GM18868 (cell line): ENCODE results near the gene KRT15.

Experiments used
- ATAC-seq: cut with Tn5 transposase; IDR thresholded peaks from one replicate; pipeline ENCODE4 v1.9.1; 2021; ENCODE audit warnings: mild to moderate bottlenecking, moderate library complexity; ENCODE audit not compliant: unreplicated experiment

Gene KRT15

DNA sequence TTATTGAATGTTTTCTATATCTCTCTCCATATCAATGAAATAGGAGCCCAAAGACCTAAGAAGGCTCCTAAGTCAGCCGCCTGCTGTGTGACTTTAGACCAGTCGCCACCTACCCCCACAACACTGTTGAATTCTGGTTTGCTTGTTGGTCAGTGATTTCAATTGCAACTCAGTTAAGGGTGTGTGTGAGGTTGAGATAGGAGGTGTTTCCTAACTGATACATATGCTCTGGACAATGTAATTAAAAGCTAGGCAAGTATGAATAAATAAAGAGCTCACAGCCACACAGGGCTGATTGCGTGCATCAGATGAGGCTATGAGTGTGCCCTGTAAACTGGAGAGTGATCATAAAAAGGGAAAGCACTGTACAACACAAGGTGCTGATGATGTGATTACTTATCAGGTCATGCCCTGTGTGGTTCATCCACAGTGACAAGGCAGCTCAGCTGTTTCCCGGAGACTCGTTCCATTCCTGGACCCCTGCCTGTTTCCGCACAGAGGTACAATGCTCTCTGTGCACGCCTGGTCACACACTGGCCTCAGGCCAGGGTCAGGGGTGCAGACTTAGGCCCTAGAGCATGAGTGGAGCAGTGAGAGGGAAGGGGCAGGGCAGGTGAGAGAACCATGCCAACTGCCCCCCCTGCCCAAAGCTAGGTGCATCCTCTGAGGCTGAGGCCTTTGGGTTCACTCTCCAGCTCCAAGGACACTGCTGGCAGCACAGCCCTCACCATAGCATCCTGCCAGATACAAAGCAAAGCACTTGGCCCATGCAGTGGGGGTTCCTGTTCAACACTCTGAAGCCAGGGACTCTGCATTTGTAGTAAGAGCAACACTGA lies 34.5 kb downstream of the KRT15 start:
- no peak for ATAC-seq

DNA sequence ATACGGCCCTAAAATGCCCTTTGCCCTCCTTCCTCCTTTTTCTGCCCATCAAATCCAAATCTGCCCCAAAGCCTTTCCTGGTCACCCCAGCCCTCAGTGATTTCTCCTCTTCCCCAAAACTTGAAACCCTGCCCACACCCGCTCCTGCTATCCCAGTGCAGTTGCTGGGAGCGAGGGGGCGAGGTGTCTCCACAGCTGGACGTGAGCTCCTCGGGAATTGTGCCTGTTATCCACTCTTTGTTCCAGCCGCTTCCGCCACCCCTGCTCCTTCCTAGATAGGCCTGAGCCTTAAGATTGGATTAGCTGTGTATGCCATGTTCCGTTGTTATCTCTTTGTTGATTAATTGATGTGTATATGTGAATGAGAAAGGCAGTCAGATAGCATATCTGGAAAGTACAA lies 35.2 kb downstream of the KRT15 start:
- ATAC-seq, result no peak

DNA sequence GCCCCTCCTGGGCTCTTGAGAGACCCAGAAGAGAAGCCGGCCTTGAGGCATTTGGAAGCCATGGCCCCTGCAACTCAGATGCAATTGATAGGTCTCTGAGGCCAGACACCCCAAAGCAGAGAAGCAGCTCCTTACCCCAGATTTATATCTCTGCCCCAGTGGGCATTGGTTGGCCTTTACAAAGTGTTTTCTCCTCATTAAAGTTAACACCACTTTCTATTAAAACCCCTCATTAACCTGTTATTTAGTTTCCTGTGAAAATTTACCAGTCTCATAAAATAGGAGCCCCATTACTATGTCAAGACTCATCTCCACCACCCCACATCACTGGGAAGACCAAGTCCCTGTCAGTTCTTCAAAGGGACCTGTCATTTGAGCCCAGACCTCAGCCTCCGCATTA lies 37.7 kb downstream of the KRT15 start, which contains the start of gene KRT35:
TSS of gene KRT35 (minus strand) at position 116 of the 400 bp plus-strand sequence. CDS start at position 62, 54 bp downstream.
- no peak for ATAC-seq

DNA sequence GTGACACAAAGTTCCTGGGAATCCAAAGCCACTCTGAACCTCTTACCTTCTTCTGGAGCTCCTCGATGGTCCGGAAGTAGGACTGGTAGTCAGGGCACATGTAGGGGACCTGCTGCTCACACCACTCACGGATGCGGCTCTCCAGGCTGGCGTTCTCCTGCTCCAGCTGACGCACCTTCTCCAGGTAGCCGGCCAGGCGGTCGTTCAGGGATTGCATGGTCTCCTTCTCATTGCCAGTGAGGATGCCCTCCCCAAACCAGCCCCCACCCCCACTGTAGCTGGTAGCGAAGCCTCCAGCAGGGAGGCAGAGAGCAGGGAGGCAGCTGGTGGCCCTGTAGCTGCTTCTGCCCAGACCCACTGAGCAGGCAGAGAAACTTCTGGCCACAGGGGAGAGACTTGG lies 38.1 kb downstream of the KRT15 start:
- no peak for ATAC-seq

DNA sequence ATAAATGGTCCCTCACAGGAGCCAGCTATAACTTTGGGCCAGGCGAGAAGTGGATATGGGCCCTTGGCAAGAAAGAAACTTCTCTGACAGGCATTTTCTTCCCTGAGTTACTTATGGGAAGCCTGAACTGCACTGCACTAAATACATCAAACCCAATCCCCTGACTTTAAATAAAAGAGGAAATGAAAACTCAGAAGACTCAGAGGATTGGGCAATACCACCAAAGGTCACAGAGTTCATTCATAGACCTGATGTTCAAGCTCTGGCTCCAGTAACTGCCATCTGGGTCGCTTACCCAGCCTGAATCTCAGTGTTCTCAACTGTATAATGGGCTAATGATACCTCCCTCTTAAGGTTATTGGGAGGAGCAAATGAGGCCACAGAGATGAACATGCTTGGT lies 38.6 kb downstream of the KRT15 start:
- no peak for ATAC-seq

DNA sequence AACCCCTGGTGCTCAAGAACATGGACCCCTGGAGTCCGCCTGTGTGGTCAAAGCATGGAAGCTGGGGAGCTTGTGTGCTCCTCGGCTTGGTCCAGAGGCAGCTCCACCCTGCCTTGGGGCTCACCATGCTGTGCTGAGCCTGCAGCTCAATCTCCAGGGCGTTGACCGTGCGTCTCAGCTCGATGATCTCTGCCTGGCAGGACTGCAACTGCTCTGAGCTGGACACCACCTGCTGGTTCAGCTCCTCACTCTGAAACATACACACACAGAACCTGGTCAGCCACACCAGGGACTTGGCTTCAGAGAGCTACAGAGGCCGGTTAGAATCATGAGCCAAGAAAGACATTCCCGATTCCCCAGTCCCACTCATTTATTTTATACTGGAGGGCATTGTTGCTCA lies 40.5 kb downstream of the KRT15 start:
- no peak for ATAC-seq

DNA sequence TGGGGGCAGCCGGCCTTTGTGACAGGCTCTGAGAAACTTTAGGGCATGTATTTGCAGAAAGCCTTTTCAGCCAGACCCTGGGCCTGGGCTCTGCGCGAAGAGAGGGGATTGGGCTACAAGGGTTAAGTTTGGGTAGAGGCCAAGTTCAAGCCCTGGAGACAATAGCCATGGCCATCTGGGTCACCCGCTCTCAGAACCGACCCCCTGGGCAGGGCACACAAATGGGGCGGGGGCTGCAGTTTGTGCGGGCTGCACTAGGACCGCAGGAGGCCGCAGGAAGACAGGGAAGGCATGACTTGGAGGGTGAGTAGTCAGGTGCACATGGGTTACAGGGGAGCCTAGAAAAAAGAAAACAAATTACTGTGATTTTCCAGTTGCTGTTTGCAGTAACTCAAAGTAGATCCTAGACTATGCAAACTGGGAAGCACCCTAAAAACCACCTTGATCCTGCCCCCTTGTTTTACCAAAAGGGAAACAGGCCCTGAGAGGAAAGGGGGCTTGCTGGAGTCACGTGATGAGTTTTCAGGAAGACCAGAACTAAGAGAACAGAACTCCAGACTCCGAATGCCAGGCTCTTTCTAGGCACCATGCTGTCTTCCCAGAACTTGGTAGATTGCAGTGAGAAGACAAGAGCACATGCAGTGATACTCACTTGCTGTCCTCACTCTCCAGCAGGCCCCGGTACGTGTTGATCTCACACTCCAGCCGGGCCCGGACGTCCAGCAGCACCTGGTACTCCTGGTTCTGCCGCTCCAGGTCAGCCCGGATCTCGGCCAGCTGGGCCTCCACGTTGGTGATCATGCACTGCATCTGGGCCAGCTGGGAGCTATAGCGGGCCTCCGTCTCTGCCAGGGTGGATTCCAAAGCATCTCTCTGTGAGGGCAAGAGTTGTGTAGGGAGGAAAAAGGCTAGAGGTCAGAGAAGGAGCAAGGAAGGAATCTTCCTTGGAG lies 41.5 kb downstream of the KRT15 start:
- ATAC-seq, result no peak

DNA sequence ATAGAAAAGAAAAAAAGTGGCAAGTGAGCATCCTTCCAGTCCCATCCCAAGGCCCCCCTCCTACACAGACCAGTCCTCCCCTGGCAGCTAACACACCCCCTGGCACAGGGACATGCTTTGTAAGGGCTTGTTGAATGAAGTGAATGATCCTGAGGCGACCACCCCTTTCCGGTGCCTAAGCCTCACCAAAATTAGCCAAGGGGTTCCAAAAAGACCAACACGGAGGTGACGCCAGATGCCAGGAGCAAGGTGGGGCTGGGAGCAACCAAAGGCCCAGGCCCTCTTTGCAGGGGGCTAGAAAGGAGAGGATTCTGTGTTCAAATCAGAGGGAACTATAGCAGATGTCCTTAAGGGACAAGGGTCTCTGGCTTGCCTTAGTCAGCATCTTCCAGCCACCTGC lies 43.3 kb downstream of the KRT15 start:
- no peak for ATAC-seq

DNA sequence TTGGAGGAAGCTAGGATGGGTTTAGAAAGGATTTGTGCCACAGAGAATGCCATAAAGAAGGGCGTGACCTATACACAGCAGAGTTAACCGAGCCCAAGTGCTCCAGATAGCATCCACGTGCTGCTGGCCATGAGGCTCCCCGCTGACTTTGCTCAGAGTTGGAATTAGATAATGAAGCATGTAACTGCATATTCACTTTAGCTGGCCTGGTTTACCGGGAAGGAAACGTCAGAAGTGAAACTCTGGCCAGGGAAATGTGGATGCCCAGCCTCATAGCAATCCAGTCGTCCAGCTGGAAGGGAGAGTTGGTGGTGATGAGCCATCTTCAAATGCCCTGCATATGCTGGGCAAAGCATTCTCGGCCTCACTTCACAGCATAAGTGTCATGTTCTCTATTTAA lies 43.8 kb downstream of the KRT15 start:
- ATAC-seq, result no peak

DNA sequence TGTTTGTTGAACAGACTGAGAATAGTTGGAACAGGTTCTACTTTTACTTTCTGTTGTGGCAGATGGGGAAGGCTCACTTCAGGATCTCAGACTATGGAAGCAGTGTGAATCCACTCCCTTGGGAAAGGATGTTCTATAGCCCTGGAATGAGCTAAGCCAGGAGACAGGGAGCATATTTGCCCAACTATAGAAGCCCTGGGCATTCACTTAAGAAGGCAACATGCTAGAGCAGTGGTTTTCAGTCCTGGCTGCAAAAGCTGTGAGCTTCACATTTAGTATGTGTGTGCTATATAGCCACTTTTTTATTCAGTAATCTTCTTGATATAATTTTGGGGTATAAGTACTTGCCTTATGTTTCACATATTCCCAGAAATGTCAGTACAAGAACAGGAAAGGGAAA lies 50.3 kb downstream of the KRT15 start:
- no peak for ATAC-seq

DNA sequence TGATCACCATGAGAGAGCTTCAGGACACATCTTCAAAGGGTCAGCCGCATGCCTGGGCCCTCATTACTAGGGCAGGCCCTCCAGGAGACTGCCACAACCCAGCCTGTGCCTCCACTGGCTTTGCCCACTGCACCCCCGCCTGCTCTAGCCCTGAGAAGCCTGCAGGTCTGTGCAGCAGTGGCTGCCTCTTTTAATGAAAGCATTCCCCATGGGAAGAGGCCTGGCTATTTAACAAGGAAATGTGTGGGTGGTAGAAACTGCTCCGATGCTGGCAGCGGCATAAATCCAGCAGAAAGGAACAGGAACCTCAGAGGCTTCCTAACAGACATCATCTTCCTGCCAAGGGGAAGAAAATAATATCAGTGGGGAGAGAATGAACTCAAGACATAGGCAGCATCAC lies 51.1 kb downstream of the KRT15 start:
- ATAC-seq, result no peak

DNA sequence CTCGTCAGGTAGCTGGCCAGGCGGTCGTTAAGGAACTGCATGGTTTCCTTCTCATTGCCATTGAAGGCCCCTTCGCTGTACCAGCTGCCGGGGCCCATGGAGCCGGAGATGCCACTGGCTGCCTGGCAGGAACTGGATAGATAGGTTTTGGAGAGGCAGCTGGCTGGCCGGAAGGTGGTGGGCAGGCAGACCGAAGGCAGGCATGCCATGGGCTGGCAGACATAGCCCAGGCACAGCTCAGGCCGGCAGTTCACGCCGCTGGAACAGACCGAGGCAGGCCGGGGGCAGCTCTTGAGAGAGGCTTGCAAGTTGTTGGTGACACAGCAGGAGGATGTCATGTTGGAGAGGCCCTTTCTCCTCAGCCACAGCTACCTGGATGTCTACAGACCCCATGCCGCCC lies 51.7 kb downstream of the KRT15 start, which contains the start of gene KRT32:
TSS of gene KRT32 (minus strand) at position 399 of the 400 bp plus-strand sequence. CDS start at position 338, 61 bp downstream.
- ATAC-seq, result no peak

DNA sequence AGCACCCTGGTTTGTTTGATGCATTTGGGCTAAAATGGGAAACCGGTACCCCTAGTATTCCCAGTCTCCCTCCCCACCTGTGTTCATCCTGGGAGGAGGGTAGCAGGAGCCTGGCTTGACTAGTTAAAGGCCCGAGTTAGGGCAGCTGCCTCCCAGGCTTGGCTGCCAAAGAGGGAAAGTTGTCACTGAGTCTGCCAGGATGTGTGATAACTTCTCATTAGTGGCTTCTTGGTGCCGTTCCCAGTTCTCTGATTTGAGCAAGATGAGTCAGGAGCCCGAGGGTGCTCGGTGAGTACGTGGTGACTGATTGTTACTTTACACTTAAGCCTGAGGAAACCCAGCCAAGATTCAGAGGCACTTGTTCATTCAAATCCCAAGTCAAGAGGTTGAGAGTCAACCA lies 54.0 kb downstream of the KRT15 start:
- ATAC-seq, result no peak

DNA sequence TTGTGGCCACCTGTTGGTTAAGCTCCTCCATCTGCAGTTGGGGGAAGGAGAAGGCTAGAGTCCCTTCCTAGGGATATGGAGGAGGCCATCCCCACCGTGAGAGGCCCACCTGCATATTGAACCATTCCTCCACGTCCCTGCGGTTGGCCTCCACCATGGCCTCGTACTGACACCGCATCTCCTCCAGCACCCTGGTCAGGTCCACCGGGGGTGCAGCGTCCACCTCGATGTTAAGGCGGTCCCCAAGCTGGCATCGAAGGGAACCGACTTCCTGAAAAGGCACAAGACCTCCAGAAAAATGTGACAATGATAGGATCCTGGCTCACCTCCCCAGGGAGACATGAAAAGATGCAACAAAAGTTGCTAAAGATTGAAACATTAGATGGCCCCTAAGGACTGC lies 54.5 kb downstream of the KRT15 start:
- ATAC-seq, result no peak

DNA sequence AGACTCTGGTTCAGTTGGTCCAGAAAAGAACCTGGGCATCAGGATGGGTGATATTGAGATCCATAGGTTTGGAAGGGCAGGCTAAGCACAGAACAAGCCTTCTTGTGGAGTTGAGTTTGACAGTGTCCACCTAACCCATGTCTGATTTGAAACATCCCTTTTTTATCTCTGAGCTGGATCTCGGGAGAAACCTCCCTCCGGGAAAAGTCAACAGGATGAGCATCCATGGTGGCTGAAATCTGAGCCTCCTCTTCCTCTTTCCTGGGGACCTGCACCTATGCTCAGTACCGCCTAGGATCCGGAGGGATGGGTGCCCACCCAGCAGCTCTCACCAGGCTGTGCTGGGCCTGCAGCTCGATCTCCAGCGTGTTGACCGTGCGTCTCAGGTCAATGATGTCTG lies 54.9 kb downstream of the KRT15 start:
- no peak for ATAC-seq
